ENCODE results near the gene PSME2. TPM values are rescaled to one million over a fixed set of nuclear protein-coding genes. Genes with fewer than 3 reads are reported as not detected.

The PSME2 gene
- total RNA-seq, 1 donor from 2014 or later = 110 TPM

- DNase-seq (ENCODE audit: low read depth) = no peak
- no peak overlapping the region for H3K4me3 ChIP-seq (ENCODE audit: low read depth, low read length)
- peaks cover 4% of the 10 kb centered on the region for H3K36me3 ChIP-seq (ENCODE audit: control insufficient read depth, insufficient read depth, low read length)
Observed at GRCh38 chr14:24100982-24101494, 45.4 kb downstream of the PSME2 start.

GRCh38 chr14:24100197-24100981, 46.0 kb downstream of the PSME2 start:
- no peak for DNase-seq (ENCODE audit: low read depth)
- H3K4me3 ChIP-seq (ENCODE audit: low read depth, low read length) = no peak overlapping the region
- H3K27me3 ChIP-seq (ENCODE audit: control insufficient read depth, insufficient read depth, low read length) = no peaks in the 10 kb centered on the region
- no peak for TF ChIP-seq CTCF (IDR thresholded peaks at IDR 0.05; ENCODE audit: insufficient read depth, low read length, poor library complexity, severe bottlenecking)
- H3K36me3 ChIP-seq (ENCODE audit: control insufficient read depth, insufficient read depth, low read length) = peaks cover 4% of the 10 kb centered on the region

More at GRCh38 chr14:24100982-24101494, 45.4 kb downstream of the PSME2 start:
- TF ChIP-seq CTCF (IDR thresholded peaks at IDR 0.05; ENCODE audit: insufficient read depth, low read length, poor library complexity, severe bottlenecking) = no peak
- H3K27me3 ChIP-seq (ENCODE audit: control insufficient read depth, insufficient read depth, low read length) = no peaks in the 10 kb centered on the region

GRCh38 chr14:24098927-24099813, 47.2 kb downstream of the PSME2 start:
- Histone ChIP-seq H3K36me3 (ENCODE audit: control insufficient read depth, insufficient read depth, low read length) (peaks cover 4% of the 10 kb centered on the region), H3K4me3 (ENCODE audit: low read depth, low read length) (no peak overlapping the region), H3K27me3 (ENCODE audit: control insufficient read depth, insufficient read depth, low read length) (no peaks in the 10 kb centered on the region)
- TF ChIP-seq CTCF (IDR thresholded peaks at IDR 0.05; ENCODE audit: insufficient read depth, low read length, poor library complexity, severe bottlenecking) = no peak
- DNase-seq (ENCODE audit: low read depth) = no peak

GRCh38 chr14:24098229-24098926, 48.0 kb downstream of the PSME2 start:
- no peak overlapping the region for H3K4me3 ChIP-seq (ENCODE audit: low read depth, low read length)
- H3K36me3 ChIP-seq (ENCODE audit: control insufficient read depth, insufficient read depth, low read length) = peaks cover 4% of the 10 kb centered on the region
- DNase-seq (ENCODE audit: low read depth) = no peak
- TF ChIP-seq CTCF (IDR thresholded peaks at IDR 0.05; ENCODE audit: insufficient read depth, low read length, poor library complexity, severe bottlenecking) = no peak
- no peaks in the 10 kb centered on the region for H3K27me3 ChIP-seq (ENCODE audit: control insufficient read depth, insufficient read depth, low read length)

- Histone ChIP-seq H3K4me3 (ENCODE audit: low read depth, low read length) (no peak overlapping the region), H3K27me3 (ENCODE audit: control insufficient read depth, insufficient read depth, low read length) (no peaks in the 10 kb centered on the region), H3K36me3 (ENCODE audit: control insufficient read depth, insufficient read depth, low read length) (peaks cover 4% of the 10 kb centered on the region)
- no peak for DNase-seq (ENCODE audit: low read depth)
- TF ChIP-seq CTCF (IDR thresholded peaks at IDR 0.05; ENCODE audit: insufficient read depth, low read length, poor library complexity, severe bottlenecking) = no peak
Observed at GRCh38 chr14:24096545-24097181, 49.7 kb downstream of the PSME2 start.

All from kidney epithelial cell (primary cell).